ENCODE measurements around the gene RHEBL1.

- TF ChIP-seq CTCF (optimal IDR thresholded peaks at IDR 0.05 in 1 of 3, IDR thresholded peaks at IDR 0.05 in 1 of 3, conservative IDR thresholded peaks at IDR 0.05 in 1 of 3; ENCODE audit: extremely low read depth in 1 of 3, insufficient read depth in 2 of 3, low read length in 3 of 3) (no peak), EZH2 (IDR thresholded peaks at IDR 0.05; ENCODE audit: low read length) (no peak)
Observed at GRCh38 chr12:49111206-49111605, 41.4 kb upstream of the RHEBL1 start.

Measured in keratinocyte (primary cell).